NCI-H1417 treated with DMSO at 0.1 percent for 48 hours (cell line): ENCODE measurements around the gene TCL1A.
"Not testable (repeated sequence)": the region's sequence is repeated elsewhere in the genome, so short reads cannot be mapped to it uniquely, and the experiment has no call there.

Experiments
- DNase-seq: peaks from one replicate; lab custom pipeline; 2025; lab: John Stamatoyannopoulos, UW

The TCL1A gene, protein sequence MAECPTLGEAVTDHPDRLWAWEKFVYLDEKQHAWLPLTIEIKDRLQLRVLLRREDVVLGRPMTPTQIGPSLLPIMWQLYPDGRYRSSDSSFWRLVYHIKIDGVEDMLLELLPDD

DNA sequence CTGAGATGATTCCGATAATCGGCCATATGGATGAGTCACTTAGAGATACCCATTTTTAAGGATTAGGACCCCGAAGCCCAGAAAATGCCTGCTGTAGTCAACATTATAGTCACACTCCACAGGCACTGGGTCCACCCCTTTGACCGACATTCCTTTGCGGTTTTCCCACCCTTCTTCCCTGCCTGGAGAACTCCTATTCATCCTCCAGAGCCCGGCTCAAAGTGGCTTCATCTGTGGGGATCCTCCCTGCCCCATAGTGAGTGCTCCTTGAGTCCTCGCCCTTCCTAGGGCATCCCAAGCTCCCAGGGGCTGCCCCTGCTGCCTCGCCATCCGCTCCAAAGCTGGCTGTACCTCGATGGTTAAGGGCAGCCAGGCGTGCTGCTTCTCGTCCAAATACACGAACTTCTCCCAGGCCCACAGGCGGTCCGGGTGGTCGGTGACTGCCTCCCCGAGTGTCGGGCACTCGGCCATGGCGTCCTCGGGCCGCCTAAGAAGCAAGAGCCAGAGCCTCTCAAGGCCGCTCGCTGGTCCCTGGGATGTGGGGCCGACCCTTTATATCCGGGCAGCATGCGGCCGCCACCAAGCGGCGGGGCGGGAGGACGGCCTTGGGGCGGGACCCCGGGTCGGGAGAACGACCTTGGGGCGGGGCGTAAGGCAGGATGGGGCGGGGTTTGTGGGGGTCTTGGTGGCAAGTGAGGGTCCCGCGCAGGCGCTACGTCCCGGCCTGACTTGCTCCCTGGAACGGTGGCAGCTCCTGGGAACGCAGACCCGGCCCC lies at the start of gene TCL1A:
Gene TCL1A (minus strand): TSS at position 530 of the 776 bp plus-strand sequence. CDS start 59 bp downstream, at position 471.
- DNase-seq: no peak

DNA sequence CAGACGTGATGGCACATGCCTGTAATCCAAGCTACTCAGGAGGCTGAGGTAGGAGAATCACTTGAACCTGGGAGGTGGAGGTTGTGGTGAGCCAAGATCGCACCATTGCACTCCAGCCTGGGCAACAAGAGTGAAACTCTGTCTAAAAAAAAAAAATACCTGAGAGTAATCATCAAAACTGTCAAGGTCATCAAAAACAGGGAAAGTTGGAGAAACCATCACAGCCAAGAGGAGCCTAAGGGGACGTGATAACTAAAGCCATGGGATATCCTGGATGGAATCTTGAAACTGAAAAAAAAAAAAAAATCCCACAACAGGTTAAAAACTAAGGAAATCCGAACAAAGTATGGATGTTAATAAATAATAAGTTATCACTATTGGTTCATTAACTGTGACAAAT lies 49.1 kb upstream of the TCL1A start:
- DNase-seq: not testable (repeated sequence)

DNA sequence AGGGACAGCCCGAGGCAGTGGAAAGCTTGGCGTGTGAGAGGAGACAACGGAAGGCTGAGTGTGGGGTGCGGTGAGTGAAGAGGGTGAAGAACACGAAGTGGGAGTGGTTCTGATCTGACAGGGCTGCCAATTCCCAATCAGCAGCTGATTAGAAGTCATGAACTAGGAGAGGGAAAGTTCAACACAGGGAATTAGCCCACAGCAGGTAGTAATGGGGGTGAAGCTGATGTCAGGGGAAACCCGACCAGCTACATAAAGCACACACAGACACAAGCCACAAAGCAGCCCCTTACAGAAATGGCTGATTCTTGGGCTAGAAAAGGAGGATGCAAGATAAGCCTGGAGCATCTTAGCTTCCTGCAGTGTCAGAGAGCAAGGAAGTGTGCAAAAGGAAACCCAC lies 47.5 kb upstream of the TCL1A start:
- no peak for DNase-seq

DNA sequence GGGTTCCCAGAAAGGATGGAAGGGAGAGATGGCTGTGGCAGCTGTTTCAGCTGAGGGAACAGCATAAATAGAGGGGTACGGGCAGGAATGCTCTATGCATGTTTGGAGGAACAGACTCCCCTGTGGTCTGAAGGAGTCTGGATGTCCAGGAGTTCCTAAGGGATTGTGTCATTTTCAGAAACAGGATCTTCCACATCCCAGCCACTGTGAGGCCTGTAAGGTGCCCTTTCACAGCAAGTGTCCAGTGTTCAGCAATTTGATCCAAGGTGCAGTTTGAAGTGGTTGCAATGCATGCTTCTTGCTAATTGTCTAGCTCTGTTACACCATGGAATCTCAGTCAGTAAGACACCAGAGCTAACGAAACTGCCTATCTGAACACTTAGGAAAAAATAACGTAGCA lies 46.7 kb upstream of the TCL1A start:
- no peak for DNase-seq

DNA sequence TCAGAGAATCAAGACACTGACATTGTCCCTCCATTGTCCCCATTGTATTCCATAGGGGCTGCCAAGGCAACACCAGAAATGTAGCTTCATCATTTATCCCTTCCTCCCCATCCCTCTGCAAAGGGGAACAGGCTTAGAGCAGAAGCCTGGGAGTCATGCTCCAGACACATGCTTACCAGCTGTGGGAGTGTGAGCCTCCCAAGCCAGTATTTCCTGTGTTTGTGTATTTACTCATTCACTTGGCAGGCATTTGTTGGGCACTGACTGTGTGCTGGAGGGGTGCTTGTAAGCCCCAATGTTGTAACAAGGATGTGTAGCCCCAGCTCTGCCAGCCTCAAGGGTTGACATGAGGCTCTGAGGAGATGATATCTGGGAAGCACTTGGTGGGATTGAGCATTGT lies 46.0 kb upstream of the TCL1A start:
- no peak for DNase-seq

DNA sequence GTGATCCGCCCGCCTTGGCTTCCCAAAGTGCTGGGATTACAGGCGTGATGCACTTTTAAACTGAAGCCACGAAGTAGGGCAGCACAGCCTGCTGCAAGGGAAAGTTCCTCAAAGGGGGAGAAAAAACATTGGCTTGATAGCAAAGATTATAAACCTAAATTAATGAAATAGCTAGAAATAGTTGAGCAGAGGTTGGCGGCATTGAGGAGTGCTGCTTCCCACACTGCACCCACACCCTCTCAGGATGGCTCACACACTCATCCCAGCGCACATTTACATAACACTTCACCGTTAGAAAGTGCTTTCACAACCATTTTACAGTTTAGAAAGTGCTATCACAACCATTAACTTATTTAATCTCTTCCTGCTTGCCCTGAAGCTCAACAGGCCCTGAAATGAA lies 44.4 kb upstream of the TCL1A start:
- no peak for DNase-seq

DNA sequence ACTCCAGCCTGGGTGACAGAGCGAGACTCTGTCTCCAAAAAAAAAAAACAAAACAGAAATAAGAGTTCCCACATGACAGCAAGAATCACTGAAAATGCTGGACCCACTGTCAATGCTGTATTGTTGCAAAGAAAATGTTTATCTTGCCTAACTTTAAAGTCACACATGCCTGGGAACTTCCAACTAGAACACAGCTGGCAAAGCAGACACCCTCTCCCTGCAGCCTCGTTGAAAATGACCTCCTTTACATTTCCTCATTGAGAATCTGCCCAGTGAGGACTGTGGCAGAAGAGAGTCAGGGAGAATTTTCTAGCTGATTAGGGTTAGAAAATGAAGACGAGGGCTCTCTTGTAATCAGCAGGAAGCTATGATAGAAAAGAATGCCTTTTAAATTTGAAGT lies 42.8 kb upstream of the TCL1A start:
- DNase-seq: no peak

DNA sequence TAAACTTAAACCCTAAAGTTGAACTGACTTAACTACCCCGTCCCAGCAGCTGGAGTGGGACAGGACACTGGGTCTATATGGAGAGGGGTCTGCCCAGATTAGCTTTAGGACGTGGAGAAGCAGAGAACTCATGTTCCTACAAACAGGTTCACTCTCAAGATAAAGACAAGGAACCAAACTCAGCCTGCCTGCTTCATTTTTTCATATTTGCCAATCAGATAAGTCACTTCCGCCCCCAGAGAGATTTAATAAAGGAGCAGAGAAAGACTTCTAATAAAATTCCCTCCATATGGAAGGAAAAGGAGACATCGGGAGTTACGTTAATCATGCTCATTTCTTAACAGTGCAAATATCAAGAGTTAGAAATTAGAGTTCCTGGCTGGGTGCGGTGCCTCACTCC lies 42.2 kb upstream of the TCL1A start:
- no peak for DNase-seq

DNA sequence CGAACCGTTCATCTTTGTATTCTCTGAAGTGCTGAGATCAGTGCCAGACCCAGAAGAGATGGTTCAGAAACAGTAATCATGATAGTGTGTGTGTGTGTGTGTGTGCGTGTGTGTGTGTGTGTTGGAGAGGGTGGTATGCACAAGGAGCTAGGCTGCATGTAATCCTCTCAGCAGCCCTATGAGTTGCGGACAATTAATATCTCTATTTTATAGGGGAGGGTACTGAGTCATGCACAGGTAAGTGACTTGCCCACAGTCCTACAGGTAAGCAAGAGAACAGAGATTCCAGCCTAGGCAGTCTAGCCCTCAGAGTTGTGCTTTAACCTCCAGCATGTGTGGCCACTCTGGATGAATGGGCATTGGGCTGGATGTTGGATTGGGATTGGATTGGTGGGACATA lies 27.9 kb upstream of the TCL1A start:
- no peak for DNase-seq

DNA sequence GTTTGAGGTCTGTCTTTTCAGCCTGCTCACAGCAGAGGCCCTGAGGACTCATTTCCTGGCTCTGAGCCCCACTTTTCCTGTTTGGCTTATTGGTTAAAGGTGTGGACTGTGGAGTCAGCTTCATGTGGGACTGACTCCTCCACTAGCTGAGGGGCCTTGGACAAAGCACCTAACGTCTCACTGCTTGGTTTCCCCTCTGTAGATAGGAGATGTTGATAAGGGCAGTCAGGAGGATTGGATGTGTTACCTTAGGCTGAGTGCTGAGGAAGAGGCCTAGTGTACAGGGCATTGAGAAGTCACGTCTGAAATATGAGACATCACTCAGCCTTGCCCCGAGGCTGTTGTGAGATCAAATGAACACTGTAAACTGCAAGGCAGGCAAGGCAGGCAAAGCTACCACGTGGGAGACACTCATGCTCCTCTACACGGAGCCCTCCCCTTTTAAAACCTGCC lies 27.1 kb upstream of the TCL1A start:
- no peak for DNase-seq

DNA sequence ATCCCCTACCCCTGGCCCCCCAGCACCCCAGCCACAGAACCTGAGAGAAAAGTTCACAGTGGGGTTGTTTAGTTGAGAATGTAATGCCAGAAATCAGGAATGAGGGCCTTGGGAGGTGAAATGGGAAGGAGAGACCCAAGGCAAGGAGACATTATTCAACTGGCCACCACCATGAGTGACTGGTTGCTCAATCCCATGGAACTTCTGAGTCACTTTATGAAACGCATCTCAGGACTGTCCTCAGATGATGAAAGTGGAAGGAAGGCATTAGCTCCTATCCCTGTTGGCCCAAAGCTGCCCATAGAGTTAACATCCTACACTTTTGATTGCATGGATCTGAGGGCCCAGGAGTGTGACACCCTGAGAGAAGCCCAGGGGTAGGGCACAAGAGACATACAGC lies 25.4 kb upstream of the TCL1A start:
- no peak for DNase-seq

DNA sequence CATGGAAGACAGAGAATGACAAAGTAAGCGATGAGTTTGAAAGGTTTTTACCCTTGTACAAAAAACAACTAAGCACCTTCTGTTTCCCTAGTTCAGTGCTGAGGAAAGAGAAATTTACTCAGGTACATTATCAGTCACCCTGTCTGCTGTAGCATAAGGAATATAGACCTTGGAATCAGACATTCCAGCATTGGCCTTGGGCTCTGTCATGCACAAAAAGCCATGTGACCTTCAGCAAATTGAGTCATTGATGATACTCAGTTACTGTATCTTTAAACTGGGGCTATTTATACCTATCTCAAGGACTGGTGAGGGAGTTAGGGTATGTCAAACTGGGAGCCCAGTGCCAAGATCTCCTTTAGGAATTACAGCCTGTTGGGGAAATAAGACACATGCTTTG lies 19.3 kb upstream of the TCL1A start:
- DNase-seq: no peak

DNA sequence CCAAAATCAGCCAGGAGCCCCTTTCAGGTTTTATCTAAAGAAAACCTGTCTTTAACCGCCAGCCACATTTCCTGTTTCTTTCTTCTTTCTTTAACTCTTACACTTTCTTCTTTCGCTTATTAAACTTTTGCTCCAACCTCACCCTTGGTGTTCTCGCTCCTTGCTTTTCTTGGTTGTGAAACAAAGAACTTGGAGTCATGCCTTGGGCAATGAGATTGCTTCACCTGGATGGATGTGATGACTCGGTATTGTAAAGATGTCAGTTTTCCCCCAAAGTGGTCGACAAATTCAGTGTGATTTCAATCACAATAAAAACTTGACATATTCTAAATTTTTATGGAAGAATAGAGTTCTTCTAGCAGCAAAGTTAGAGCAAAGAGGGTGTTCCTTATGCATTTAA lies 16.2 kb upstream of the TCL1A start:
- DNase-seq: no peak

DNA sequence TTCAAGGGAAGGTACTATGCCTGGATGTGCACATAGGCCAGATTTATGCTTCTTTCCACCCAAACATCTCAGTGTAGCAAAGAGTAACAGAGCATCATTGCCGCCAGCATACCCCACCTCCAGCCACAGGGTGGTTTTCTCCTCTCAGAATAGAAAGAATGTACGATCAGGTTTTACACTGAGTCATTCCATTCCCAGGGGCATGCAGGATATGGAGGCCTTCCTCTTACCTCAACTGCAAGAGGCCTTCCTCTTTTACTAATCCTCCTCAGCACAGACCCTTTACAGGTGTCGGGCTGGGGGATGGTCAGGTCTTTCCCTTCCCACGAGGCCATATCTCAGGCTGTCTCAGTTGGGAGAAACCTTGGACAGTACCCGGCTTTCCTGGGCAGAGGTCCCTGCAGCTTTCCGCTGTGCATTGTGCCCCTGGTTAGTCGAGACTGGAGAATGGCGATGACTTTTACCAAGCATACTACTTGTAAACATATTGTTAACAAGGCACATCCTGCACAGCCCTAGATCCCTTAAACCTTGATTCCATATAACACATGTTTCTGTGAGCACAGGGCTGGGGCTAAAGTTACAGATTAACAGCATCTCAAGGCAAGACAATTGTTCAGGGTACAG lies 15.6 kb upstream of the TCL1A start:
- DNase-seq: not testable (repeated sequence)

DNA sequence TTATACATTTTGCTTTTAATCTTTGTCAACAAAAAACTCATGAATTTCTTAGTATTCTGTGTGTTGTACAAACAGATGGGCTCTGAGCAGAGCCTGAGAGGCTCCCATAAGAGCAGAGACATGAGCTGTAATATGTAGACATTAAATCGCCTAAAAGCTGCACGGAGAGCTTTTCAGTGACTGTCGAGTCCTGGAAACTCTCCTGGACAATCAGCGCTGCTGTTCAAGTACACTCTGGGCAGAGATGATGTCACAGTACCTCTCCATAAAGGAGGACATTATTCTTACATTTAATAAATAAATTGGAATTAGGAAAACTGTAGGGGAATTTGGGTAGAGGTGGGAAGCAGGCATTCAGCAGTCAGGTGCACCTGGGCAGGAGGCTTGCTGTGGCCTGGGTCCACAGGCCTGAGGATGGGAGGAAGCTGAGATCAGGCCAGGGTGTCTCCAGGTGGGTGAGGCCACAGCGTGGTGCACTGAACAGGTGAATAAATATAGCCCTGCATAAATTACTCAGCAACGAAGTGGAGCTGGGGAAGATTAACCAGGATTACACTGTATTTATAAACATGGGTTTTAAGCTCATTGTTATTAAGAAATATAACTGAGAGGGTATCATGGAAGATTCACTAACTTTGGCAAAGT lies 13.3 kb upstream of the TCL1A start:
- no peak for DNase-seq

DNA sequence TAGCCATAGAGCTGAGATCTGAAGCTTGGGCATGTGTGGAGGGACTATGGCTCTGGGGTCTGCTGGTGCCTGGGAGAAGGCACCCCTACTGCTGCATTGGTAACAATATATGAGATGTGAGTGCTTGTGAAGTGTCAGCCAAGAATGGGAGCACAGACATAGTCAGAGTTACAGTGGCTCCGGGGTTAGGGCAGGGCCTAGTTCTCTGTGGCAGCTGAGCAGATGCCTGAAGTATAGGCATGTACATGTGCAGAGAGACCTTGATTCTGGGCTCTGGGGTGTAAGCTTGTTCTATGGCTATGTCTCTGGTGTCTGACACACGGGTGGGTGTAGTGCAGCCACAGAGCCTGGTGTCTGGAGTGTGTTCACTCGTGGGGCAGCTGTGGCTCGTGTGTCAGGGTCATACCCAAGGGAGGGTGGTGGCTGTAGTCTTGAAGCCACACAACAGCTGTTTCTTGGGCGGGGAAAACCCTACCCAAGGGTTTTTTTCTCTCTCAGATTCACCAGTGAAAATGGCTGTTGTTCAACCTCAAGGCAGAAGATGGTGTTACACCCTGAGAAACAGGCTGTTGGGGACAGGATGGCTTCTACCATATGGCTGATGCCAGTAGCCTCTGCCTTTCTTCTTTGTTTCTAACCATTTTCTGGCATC lies 11.9 kb upstream of the TCL1A start:
- DNase-seq: no peak

DNA sequence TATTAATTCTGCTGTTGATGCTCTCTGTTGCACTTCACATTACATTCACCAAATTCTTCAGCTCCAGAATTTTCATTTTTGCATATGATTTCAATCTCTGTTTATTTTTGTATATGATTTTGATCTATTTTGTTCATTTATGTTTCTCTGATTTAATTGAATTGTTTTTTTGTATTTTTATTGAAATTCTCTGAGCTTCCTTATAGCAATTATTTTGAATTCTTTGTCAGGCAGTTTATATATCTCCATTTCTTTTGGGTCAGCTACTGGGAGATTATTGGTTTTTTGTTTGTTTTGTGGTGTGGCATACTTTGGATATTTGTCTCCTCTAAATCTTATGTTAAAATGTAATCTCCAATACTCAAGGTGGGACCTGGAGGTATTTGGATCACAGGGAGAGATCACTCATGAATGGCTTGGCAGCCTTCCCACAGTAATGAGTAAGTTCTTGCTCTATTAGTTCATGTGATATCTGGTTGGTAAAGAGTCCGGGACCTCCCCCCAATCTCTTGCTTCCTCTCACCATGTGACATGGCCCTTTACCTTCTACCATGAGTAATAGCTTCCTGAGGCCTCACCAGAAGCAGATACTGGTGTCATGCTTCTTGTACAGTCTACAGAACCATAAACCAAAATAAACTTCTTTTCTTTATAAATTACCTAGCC lies 8.7 kb upstream of the TCL1A start:
- no peak for DNase-seq

DNA sequence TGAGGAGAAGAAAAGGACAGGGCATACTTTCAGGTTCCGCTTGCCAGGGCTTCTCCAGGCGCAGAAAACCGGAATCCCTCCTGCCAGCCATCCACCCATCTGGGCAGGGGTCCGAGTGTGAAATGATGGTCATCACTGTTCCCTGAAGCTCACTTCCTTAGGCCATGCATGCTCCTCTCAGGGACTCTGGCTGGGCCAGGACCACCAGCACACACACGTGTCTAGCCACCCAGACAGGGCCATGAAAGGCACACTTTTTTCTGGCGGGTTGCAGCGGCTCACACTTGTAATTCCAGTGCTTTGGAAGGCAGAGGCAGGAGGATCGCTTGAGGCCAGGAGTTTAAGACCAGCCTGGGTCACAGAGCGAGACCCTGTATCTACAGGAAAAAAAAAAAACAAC lies 1.5 kb downstream of the TCL1A start:
- DNase-seq: no peak

DNA sequence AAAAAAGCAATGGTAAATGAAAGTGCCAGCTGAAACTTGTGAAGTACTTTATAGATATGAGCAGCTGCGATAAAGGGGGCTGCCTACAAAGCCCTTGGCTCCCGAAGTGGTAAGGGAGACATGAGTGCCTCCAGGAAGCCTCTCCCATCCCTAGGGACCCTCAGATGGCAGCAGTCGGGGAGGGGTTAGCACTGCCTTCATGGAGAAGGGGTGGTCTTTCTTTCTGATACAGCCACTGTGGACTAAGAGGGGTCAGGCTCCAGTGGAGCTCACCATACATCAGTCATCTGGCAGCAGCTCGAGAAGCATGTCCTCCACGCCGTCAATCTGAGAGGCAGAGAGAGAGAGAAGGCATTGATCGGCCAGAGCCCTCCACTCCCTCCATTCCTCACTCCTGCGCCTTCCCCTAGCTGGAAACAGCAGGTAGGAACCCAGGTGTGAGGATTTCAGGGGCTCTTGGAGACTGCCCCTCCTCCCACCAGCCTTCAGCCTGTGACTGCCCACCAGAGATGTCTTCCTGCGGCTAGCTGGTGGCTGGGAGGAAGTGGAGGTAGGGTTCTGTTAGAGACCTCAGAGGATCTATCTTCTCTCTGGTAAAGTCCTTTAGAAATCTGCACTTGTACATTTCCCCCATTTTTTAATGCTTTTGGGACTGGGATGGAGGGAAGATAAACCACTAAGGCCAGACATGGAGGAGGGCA lies 2.3 kb downstream of the TCL1A start:
- DNase-seq: no peak

DNA sequence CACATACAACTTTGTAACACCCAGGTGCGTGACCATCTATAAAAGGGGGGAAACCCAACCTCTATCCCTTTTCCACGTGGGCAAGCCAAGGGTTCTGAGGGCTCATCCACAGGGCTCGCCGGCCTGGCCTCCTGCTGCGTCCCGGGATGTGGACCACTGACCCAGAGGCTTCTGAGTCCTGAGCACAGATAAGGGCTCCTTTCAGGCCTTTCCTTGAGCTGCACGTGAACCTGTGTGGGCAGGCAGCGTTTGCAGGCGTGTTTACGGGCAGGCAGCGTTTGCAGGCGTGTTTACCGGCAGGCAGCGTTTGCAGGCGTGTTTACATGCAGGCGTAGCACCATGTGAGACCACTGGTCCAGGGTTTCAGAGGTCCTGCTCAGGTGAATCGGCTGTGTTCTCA lies 3.8 kb downstream of the TCL1A start:
- no peak for DNase-seq

DNA sequence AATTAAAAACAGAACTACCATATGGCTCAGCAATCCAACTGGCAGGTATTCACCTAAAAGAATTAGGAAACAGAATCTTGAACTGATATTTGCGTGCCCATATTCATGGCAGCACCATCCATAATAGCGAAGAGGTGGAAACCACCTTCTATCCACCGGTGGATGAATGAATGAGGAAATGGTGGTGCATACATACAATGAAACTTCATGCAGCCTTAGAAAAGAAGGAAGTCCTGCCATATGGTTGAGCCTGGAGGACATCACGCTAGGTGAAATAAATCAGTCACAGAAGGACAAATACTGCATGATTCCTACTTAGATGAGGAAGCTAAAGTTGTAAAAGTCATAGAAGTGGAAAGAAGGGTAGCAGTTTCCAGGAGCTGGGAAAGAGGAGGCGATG lies 6.6 kb downstream of the TCL1A start:
- no peak for DNase-seq
